GM18498 (cell line): ENCODE measurements around the gene DNAH14.

Experiments
- ATAC-seq: cut with Tn5 transposase; IDR thresholded peaks from one replicate; pipeline ENCODE4 v1.9.1; 2021; ENCODE audit warnings: mild to moderate bottlenecking, moderate library complexity; ENCODE audit not compliant: unreplicated experiment

DNAH14 gene

DNA sequence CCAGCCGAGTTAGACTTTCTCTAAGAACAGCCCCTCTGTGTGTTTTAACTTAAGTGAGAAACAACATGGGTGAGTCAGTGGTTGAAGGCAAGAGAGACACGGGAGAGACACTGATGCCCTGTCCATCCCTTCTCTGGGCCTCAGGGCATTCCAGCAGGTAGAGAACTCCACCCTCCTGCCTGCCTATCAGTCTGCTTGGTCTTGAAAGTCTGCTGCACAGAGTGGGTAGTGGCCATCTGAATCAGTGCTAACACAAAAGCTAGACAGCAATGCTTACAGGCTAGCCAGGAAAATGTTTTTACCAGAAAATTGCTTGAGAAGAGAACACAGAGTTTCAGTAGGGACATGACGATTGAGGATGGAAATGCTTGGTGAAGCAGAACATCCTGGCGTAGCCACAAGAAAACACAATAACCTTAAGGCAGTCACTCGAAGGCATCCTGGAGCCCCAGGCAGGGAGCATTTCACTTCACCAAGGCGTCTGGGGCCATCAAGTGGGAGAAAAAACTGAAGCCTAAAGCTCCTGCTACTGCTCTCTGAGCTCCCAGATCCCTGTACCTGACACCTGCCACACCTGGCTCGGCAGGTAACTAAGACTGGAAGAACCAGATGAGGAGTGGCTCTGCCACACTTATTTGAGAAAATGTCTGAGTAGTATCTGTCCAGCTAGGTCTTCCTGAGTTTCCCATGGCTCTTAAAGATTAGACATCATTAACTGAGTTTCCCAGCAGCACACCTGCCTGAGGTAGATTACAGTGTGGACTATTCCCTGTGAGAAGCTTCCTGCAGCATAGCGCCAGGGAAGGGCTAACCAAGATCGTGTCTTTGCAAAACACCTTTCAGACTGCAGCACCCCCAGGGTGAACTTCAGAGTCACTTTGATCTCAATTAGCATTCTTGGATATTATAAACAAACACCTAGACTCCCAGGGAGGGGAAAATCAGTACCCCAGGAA is 516.4 kb downstream of the DNAH14 start:
- no peak for ATAC-seq

DNA sequence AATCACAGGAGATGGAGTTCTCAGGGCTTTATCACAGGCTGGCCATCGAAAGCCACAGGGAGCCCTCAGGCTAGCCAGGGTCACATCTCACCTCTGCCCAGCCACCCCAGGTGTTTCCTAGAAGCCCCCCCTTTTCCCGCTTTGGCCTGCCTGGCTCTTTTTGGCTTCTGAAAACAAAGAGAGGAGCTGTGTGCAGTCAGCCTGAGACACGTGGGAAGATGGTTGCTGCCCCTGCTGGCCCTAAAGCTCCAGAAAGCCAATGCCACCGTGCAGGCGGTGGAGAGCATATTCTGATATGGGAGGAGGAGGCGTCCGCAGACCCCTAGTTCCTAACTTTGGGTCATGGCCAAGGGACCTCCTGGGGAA is 517.1 kb downstream of the DNAH14 start:
- ATAC-seq: no peak

DNA sequence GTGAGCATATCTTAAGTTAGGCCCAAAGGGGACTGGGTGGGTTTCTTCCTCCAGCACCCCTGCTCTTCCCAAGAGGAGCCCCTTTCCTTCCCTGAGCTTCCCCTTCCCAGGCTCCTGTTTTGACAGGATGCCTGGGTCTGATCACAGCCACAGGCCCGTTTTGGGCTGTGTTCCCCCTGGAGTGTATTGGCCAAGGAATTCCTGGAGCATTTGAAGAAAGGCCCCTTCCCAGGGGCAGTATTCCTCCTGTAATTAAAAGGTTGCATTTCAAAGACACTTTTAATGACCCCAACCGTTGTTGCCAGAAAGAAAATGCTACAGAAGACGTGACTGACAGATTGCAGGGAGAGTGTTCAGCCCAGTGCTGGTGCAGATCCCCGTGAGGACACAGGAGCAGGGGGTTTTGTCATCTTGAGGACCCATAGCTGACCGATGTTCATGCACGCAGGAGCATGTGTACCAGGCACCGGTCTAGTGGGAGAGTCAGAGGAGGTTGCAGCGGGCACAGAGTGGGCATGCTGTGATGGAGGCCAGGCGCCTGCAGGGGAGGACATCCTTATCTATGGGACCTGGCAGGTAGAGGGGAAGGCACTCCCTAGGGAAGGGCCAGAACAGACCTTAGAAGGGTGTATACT is 517.6 kb downstream of the DNAH14 start:
- ATAC-seq: no peak

DNA sequence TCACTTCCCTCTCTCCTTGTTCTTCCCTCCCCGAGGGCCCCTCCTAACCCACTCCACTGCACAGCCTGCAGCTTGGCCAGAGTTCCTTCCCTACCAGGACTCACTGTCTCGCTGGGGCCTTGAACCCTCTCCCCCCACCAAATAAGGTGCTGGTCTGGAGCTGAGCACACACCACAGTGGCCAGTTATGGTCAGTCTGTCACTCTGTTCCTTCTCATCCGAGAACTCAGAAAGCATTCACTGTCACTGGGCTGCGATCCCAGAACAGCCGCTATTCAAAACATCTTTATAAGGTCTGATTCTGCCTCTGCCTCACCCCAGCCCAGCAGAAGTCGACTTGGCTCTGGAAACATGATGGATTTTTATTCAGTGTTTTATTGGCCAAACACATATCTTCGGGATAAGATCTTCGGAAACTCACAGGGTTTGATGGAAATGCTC is 518.2 kb downstream of the DNAH14 start:
- no peak for ATAC-seq

DNA sequence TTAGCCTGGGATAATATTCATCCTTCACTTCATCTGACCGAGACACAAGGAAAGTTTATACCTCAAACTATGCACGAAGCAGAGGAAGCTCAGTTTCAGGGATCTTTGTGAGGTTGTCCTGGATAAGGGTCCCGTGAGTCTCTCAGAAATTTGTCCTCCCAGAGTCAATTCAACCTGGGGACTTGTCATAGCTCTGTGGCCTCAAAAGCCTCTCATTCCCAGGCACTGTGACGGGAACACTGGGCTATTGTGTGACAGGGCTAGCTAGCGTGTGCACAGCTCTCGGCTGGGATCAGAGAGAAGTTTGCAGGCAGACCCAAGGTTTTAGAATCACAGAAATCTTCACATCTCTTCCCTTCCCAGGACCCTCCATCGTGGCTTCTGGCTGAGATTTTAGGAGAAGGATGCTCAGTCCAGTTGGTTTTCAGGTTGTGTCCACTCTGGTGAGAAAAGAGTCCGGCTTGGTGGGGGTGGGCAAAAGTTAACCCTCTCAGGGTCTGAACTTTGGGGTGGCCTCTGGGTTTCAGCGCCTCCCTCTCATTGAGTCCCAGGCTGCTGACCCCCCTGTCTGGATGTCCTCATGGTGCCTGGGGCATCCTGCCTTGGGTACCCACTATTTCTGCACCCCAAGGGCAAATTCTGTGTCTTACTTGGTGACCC is 518.8 kb downstream of the DNAH14 start:
- no peak for ATAC-seq
